Cardiac fibroblast (primary cell): ENCODE data around the gene SVOPL.
"Not testable (repeated sequence)": the region's sequence is repeated elsewhere in the genome, so short reads cannot be mapped to it uniquely, and the experiment has no call there.

Source experiments
- DNase-seq, 2 donors: peaks; one replicate each; pipeline versions ENCODE4 v3.0.0 to v3.0.0-alpha.2; 2010; ENCODE audit warnings: low read depth in 2 of 2
- H3K4me3 ChIP-seq, 2 donors: replicated peaks in 1 of 2; 1 replicate in 1 of 2; 2 replicates in 1 of 2; pipeline ENCODE4 v1.5.1; 2011; ENCODE audit warnings: low read depth in 2 of 2, low read length in 2 of 2, mild to moderate bottlenecking in 2 of 2, moderate library complexity in 1 of 2
- CTCF ChIP-seq: IDR thresholded peaks from one replicate; pipeline ENCODE4 v1.5.1; 2011; ENCODE audit warnings: low read depth, mild to moderate bottlenecking, low read length, inconsistent platforms

SVOPL gene

GRCh38 chr7:138690495-138690894 lies 10.7 kb downstream of the SVOPL start:
- no peak for DNase-seq
- TF ChIP-seq CTCF, result no peak
- no peak overlapping the region for H3K4me3 ChIP-seq

GRCh38 chr7:138688037-138688436 lies 13.1 kb downstream of the SVOPL start:
- not testable (repeated sequence) for DNase-seq

DNA sequence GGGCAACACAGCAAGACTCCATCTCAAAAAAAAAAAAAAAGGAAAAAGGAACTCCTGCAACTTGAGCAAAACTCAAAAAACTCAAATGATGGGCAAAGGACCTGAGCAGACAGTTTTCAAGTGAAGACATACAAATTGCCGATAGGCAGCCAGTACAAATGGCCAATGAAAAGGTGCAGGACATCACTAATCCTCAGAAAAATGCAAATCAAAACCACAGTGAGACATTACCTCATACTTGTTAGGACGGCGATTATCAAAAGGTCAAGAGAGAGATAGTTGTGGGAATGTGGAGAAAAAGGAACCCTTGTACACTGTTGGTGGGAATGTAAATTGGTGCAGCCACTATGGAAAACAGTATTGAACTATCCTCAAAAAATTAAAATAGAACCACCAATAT lies 16.8 kb downstream of the SVOPL start:
- no peak for DNase-seq
- H3K4me3 ChIP-seq, result no peak overlapping the region
- TF ChIP-seq CTCF, result no peak

More at GRCh38 chr7:138688037-138688436, 13.1 kb downstream of the SVOPL start:
- not testable (repeated sequence) for H3K4me3 ChIP-seq

- no peak overlapping the region for H3K4me3 ChIP-seq
- no peak for TF ChIP-seq CTCF
- no peak for DNase-seq
These were observed 21.4 kb downstream of the SVOPL start for GRCh38 chr7:138679793-138680192.

DNA sequence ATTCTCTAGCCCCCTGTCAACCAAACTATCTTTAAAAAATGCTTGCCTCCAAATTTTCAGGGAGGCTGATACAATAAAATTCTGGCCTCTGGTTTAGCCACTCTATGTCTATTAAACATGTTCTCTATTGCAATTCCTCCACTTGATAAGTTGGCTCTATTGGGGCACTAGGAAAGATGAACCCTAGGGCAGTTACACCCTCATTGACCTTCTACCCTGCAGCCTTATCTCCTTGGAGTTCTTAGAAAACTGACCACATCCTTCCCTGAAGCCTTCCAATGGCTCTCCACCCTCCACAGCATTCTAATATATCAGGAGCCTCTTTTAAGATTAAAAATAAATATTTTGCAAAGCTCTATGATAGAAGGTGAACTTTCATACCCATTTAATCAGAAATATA lies 30.6 kb downstream of the SVOPL start:
- no peak for DNase-seq
- no peak overlapping the region for H3K4me3 ChIP-seq
- TF ChIP-seq CTCF, result no peak

- TF ChIP-seq CTCF, result no peak
- DNase-seq, result no peak
- no peak overlapping the region for H3K4me3 ChIP-seq
These were observed 31.8 kb downstream of the SVOPL start for GRCh38 chr7:138669364-138669763.

- no peak for TF ChIP-seq CTCF
- no peak for DNase-seq
- H3K4me3 ChIP-seq, result no peak overlapping the region
These were observed 32.2 kb downstream of the SVOPL start for GRCh38 chr7:138668946-138669345.
